WTC11 (cell line): ENCODE results near the gene GRK4. TPM values are rescaled to one million over a fixed set of nuclear protein-coding genes. Genes with fewer than 3 reads are reported as not detected.

Experiments used
- ATAC-seq: fragments of 200-7000 bp; cut with Tn5 transposase; 2 replicates; pipeline ENCODE4 v1.10.0; 2021; ENCODE audit warnings: mild to moderate bottlenecking, moderate library complexity
- CTCF ChIA-PET: fragments of 300-600 bp; sonication (Branson Sonifier 250); formaldehyde crosslinking; loops from one replicate; lab custom pipeline; 2021; ENCODE audit warnings: antibody characterized with exemption; lab: Charles Lee
- POLR2A ChIA-PET: fragments of 350-600 bp; sonication (Branson Sonifier 250); formaldehyde crosslinking; loops from one replicate; lab custom pipeline; 2021; ENCODE audit warnings: antibody characterized with exemption; lab: Charles Lee
- DNase-seq: peaks from one replicate; pipeline ENCODE4 v3.0.0; 2021; ENCODE audit warnings: low spot score
- H3K27ac Mint-ChIP-seq: 2 replicates; pipeline ENCODE4 v1.8.0; 2021; ENCODE audit warnings: mixed read lengths
- H3K27me3 Mint-ChIP-seq: 2 replicates; pipeline ENCODE4 v1.8.0; 2021; ENCODE audit warnings: low read depth, mild to moderate bottlenecking, moderate library complexity, mixed read lengths
- H3K36me3 Mint-ChIP-seq: 2 replicates; pipeline ENCODE4 v1.8.0; 2021; ENCODE audit warnings: mixed read lengths
- H3K4me1 Mint-ChIP-seq: 2 replicates; pipeline ENCODE4 v1.8.0; 2022; ENCODE audit warnings: mixed read lengths
- H3K4me3 Mint-ChIP-seq: 2 replicates; pipeline ENCODE4 v1.8.0; 2021; ENCODE audit warnings: mild to moderate bottlenecking, moderate library complexity, mixed read lengths
- H3K9me3 Mint-ChIP-seq: 2 replicates; pipeline ENCODE4 v1.8.0; 2021; ENCODE audit warnings: mixed read lengths
- AR ChIP-seq: fragments of 250-450 bp; sonication (Bioruptor Pico); IDR thresholded peaks from 2 replicates; pipeline ENCODE4 v1.9.0; 2021; ENCODE audit warnings: mild to moderate bottlenecking
- CBFB ChIP-seq: sonication (generic); formaldehyde crosslinking; IDR thresholded peaks from 2 replicates; pipeline ENCODE4 v1.8.1; 2022; ENCODE audit warnings: mild to moderate bottlenecking, low read depth, missing genetic modification reagents
- CDX4 ChIP-seq: fragments of 250-450 bp; sonication (Bioruptor Pico); IDR thresholded peaks from 2 replicates; pipeline ENCODE4 v1.9.0; 2021; ENCODE audit warnings: moderate library complexity, mild to moderate bottlenecking, inconsistent platforms, borderline replicate concordance
- CREM ChIP-seq: sonication (generic); formaldehyde crosslinking; IDR thresholded peaks from 2 replicates; pipeline ENCODE4 v1.8.1; 2022; ENCODE audit warnings: mild to moderate bottlenecking, missing genetic modification reagents, moderate library complexity
- FOXK1 ChIP-seq: sonication (generic); formaldehyde crosslinking; IDR thresholded peaks from 2 replicates; pipeline ENCODE4 v1.8.0; 2022; ENCODE audit warnings: mild to moderate bottlenecking, moderate library complexity, missing genetic modification reagents
- JUN ChIP-seq: sonication (generic); formaldehyde crosslinking; IDR thresholded peaks from 2 replicates; pipeline ENCODE4 v1.8.0; 2023; ENCODE audit warnings: mild to moderate bottlenecking, missing genetic modification reagents
- KAT7 ChIP-seq: sonication (generic); formaldehyde crosslinking; IDR thresholded peaks from 2 replicates; pipeline ENCODE4 v1.8.1; 2023; ENCODE audit warnings: missing genetic modification reagents, mild to moderate bottlenecking, borderline replicate concordance
- MYBL2 ChIP-seq: sonication (generic); formaldehyde crosslinking; IDR thresholded peaks from 2 replicates; pipeline ENCODE4 v1.8.1; 2023; ENCODE audit warnings: mild to moderate bottlenecking, moderate library complexity, missing genetic modification reagents
- NFATC4 ChIP-seq: fragments of 250-450 bp; sonication (Bioruptor Pico); IDR thresholded peaks from 2 replicates; pipeline ENCODE4 v1.9.0; 2021; ENCODE audit warnings: mild to moderate bottlenecking
- NFYB ChIP-seq: sonication (generic); formaldehyde crosslinking; conservative IDR thresholded peaks from 2 replicates; pipeline ENCODE4 v1.8.0; 2022; ENCODE audit warnings: low read depth, missing genetic modification reagents
- NR1H2 ChIP-seq: sonication (generic); formaldehyde crosslinking; IDR thresholded peaks from 2 replicates; pipeline ENCODE4 v1.9.0; 2021; ENCODE audit warnings: mild to moderate bottlenecking, moderate library complexity, missing genetic modification reagents
- OVOL2 ChIP-seq: fragments of 250-450 bp; sonication (Bioruptor Pico); IDR thresholded peaks from 2 replicates; pipeline ENCODE4 v1.9.0; 2021; ENCODE audit warnings: mild to moderate bottlenecking, borderline replicate concordance
- RORB ChIP-seq: fragments of 250-450 bp; sonication (Bioruptor Pico); IDR thresholded peaks from 2 replicates; pipeline ENCODE4 v1.9.0; 2021; ENCODE audit warnings: mild to moderate bottlenecking
- ZNF263 ChIP-seq: sonication (generic); formaldehyde crosslinking; IDR thresholded peaks from 2 replicates; pipeline ENCODE4 v1.8.1; 2022; ENCODE audit warnings: low read depth, mild to moderate bottlenecking, moderate library complexity, missing genetic modification reagents
- ZNF396 ChIP-seq: fragments of 250-450 bp; sonication (Bioruptor Pico); IDR thresholded peaks from 2 replicates; pipeline ENCODE4 v1.8.0; 2021; ENCODE audit warnings: mild to moderate bottlenecking, moderate library complexity, borderline replicate concordance
- ZNF416 ChIP-seq: fragments of 250-450 bp; sonication (Bioruptor Pico); IDR thresholded peaks from 2 replicates; pipeline ENCODE4 v1.9.0; 2021; ENCODE audit warnings: mild to moderate bottlenecking, inconsistent platforms
- ZNF423 ChIP-seq: fragments of 250-450 bp; sonication (Bioruptor Pico); IDR thresholded peaks from 2 replicates; pipeline ENCODE4 v2.1.2; 2022; ENCODE audit warnings: mild to moderate bottlenecking, moderate library complexity
- total RNA-seq: library from RNA; stranded (reverse); gene quantifications from 3 replicates; pipeline ENCODE4 v1.2.3, GENCODE V29; 2021
- TF ChIP-seq, protein P1 (sequence below): sonication (generic); formaldehyde crosslinking; IDR thresholded peaks from 2 replicates; pipeline ENCODE4 v1.8.0; 2022; ENCODE audit warnings: mild to moderate bottlenecking, missing genetic modification reagents
- TF ChIP-seq, protein P2 (sequence below): fragments of 200-600 bp; IDR thresholded peaks from 2 replicates; pipeline ENCODE4 v1.8.0; 2022; ENCODE audit warnings: antibody characterized with exemption

The GRK4 gene
- total RNA-seq, 1 experiment from 2014 or later, result 1.4 TPM

DNA sequence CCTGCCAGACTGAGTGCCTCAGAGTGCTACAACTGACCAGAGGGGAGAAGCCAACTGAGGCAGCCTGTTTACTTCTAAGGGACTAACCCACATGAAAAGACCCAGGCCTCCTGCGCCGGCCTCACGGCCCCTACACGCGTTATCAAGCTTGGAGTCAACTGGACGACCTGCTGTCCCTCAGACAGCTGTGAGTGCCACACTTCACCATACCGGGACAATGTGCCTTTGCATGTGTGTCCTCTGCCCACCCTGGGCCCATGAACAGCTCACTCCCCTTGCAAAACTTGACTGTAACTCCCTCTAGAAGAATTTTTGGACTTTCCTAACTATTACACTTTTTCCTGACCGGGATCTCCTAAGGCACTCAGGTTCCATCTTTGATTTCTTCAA, 2.0 kb upstream of the GRK4 start (continued):
- no peak for TF ChIP-seq MYBL2 (CRISPR knock-in tag)

DNA sequence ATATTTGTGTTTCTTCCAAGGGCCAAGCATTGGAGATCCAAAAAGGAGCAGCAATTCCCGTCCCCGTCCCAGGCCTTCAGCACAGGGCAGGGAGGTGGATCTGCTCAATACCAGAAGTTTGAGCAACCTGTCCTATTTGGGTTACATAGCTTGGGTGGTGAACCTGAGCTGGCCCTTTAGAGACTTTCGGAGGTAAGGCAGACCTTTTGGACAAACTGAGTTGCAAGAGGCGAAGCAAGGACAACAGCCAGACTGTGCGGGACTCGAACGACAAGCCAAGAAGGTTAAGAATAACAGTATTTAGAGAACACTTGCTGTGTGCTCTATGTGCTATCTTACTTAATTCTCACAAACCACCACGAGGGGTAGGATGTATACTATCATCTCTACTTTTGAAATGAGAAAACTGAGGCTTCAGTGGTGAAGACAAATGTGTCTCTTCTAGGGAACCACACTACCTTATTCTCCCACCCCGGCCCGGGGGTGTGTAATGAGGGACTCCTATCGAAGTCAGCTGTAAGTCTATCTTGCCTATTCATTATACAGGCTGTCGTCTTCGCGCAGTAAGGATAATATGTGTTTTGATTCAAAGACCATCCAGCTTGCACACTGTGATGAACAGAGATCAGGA, 1.4 kb upstream of the GRK4 start:
- TF ChIP-seq KAT7 (CRISPR knock-in tag), result no peak
- TF ChIP-seq NFYB (CRISPR knock-in tag), result no peak
- no peak for TF ChIP-seq NR1H2 (CRISPR knock-in tag)
- TF ChIP-seq CBFB (CRISPR knock-in tag), result no peak
- no peak for TF ChIP-seq ZNF263 (CRISPR knock-in tag)
- no peak for TF ChIP-seq AR (CRISPR knock-in tag)
- TF ChIP-seq JUN (CRISPR knock-in tag), result no peak
- TF ChIP-seq, protein P1, sequence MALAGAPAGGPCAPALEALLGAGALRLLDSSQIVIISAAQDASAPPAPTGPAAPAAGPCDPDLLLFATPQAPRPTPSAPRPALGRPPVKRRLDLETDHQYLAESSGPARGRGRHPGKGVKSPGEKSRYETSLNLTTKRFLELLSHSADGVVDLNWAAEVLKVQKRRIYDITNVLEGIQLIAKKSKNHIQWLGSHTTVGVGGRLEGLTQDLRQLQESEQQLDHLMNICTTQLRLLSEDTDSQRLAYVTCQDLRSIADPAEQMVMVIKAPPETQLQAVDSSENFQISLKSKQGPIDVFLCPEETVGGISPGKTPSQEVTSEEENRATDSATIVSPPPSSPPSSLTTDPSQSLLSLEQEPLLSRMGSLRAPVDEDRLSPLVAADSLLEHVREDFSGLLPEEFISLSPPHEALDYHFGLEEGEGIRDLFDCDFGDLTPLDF (CRISPR knock-in tag), result no peak
- no peak for TF ChIP-seq RORB (CRISPR knock-in tag)
- no peak for TF ChIP-seq CDX4
- TF ChIP-seq ZNF396 (CRISPR knock-in tag), result no peak
- TF ChIP-seq FOXK1 (CRISPR knock-in tag), result no peak
- TF ChIP-seq, protein P2, sequence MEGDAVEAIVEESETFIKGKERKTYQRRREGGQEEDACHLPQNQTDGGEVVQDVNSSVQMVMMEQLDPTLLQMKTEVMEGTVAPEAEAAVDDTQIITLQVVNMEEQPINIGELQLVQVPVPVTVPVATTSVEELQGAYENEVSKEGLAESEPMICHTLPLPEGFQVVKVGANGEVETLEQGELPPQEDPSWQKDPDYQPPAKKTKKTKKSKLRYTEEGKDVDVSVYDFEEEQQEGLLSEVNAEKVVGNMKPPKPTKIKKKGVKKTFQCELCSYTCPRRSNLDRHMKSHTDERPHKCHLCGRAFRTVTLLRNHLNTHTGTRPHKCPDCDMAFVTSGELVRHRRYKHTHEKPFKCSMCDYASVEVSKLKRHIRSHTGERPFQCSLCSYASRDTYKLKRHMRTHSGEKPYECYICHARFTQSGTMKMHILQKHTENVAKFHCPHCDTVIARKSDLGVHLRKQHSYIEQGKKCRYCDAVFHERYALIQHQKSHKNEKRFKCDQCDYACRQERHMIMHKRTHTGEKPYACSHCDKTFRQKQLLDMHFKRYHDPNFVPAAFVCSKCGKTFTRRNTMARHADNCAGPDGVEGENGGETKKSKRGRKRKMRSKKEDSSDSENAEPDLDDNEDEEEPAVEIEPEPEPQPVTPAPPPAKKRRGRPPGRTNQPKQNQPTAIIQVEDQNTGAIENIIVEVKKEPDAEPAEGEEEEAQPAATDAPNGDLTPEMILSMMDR, result no peak
- no peak for TF ChIP-seq OVOL2 (CRISPR knock-in tag)
- Mint-ChIP-seq H3K36me3 (peaks cover 25% of the 10 kb centered on the region), H3K4me1 (peaks cover 23% of the 10 kb centered on the region), H3K27ac (no peak overlapping the region), H3K9me3 (peaks cover 7% of the 10 kb centered on the region), H3K4me3 (peak overlapping the region; percentile 82), H3K27me3 (peaks cover 17% of the 10 kb centered on the region)
- ATAC-seq, result no peak
- POLR2A ChIA-PET, result interaction anchor here (2.6 kb wide), 1 partner anchor 14 kb away, joined by 10 read pairs; no protein-coding TSS in a partner anchor
- DNase-seq, result no peak
- CTCF ChIA-PET, result interaction anchor here (1.0 to 3.8 kb wide), 5 partner anchors 13 to 356 kb away, joined by 3 to 24 read pairs (median 5); partner anchors contain the start of gene TNIP2

DNA sequence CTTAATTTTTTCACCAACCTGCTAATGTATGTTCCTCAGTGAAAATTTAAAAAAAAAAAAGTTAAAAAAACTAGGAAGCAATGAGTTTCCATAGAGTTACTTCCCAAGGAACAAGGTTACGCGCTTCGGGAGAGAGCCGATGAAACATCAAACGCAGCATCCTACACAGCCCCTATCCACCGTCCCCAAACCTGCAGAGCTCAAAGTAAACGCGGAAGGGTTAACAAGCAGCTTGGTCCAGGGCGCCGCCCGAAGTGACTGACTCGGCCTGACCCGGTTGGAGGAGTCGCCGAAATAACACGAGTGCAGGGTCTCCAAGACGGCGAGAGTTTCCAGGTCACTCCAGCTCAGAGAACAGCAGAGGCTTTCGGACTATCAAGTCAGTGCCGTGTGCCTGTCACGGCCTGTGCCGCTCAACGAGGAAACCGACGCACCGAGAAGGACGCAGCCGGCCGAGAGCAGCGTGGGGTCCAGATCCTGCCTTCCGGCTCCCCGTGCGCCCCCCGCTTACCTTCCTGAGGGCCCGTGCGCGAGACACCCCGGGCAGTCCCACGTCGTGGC, 677 bp upstream of the GRK4 start:
- Mint-ChIP-seq H3K27ac (peak overlapping the region; percentile 60), H3K9me3 (peaks cover 3% of the 10 kb centered on the region), H3K36me3 (peaks cover 17% of the 10 kb centered on the region), H3K4me3 (peak overlapping the region; percentile 82), H3K27me3 (peaks cover 17% of the 10 kb centered on the region), H3K4me1 (peaks cover 23% of the 10 kb centered on the region)
- TF ChIP-seq, protein P1 (CRISPR knock-in tag), result 0 out of 2 replicates have a peak, but pooled peaks have one; percentile 53
- TF ChIP-seq ZNF416 (CRISPR knock-in tag), result peak; percentile 48; the same call in 1 of the 2 replicates
- TF ChIP-seq ZNF423 (CRISPR knock-in tag), result peak; percentile 56; the same call in 1 of the 2 replicates
- no peak for TF ChIP-seq CREM (CRISPR knock-in tag)
- no peak for TF ChIP-seq CDX4
- no peak for TF ChIP-seq NFATC4 (CRISPR knock-in tag)
- CTCF ChIA-PET, result interaction anchor here (1.0 to 3.8 kb wide), 13 partner anchors 8 to 521 kb away, joined by 3 to 24 read pairs (median 5); partner anchors contain the start of genes FAM193A and TNIP2
- ATAC-seq, result peak; percentile 40
- POLR2A ChIA-PET, result interaction anchor here (2.6 kb wide), 1 partner anchor 15 kb away, joined by 10 read pairs; no protein-coding TSS in a partner anchor
- peak; percentile 67 for DNase-seq
